ENCODE data around the gene TRIM2. TPM values are rescaled to one million over a fixed set of nuclear protein-coding genes. Genes with fewer than 3 reads are reported as not detected.

The TRIM2 gene
- total RNA-seq, 4 donors from 2014 or later = 5.8 to 18.9 (median 14.9) TPM

DNA sequence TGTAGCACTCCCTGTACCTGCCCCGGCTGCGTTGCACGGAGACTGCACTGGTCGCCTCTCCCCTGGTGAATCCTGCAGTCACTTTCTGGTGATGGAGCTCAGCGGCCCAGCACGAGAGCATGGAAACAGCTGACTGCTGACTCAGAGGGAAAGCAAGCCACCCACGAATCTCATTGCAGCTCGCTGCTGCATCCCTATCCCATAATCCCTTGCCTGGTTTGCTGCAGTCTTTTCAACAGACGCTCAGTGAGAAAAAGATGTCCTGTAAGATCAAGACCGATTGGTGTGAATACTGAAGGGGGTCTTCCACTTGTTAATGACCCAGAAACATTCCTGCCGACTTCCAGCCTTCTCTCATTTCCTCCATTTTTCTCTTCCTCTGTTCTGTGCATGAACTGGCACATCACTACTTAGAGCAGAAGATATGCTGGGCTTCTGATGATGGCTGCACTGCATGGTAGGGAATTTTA lies 52.9 kb downstream of the TRIM2 start:
- no peak for DNase-seq
- Histone ChIP-seq H3K27ac (no peak overlapping the region), H3K36me3 (no peaks in the 10 kb centered on the region), H3K4me3 (peak overlapping the region in 1 of 4 donors; percentile 2), H3K27me3 (no peaks in the 10 kb centered on the region), H3K4me1 (peaks cover 0 to 23% (median 3%) of the 10 kb centered on the region in 3 donors), H3K9me3 (peaks cover 0 to 11% (median 6%) of the 10 kb centered on the region in 3 donors)
- intact Hi-C loops (cut with DNase I) = no loop called here
- no peak for TF ChIP-seq POLR2A (IDR thresholded peaks at IDR 0.05)
- TF ChIP-seq, protein P1, sequence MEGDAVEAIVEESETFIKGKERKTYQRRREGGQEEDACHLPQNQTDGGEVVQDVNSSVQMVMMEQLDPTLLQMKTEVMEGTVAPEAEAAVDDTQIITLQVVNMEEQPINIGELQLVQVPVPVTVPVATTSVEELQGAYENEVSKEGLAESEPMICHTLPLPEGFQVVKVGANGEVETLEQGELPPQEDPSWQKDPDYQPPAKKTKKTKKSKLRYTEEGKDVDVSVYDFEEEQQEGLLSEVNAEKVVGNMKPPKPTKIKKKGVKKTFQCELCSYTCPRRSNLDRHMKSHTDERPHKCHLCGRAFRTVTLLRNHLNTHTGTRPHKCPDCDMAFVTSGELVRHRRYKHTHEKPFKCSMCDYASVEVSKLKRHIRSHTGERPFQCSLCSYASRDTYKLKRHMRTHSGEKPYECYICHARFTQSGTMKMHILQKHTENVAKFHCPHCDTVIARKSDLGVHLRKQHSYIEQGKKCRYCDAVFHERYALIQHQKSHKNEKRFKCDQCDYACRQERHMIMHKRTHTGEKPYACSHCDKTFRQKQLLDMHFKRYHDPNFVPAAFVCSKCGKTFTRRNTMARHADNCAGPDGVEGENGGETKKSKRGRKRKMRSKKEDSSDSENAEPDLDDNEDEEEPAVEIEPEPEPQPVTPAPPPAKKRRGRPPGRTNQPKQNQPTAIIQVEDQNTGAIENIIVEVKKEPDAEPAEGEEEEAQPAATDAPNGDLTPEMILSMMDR (IDR thresholded peaks at IDR 0.05) = no peak
- WGBS, 2 donors = 16 to 41% methylated on average over 5 to 11 of the region's 11 CpGs

DNA sequence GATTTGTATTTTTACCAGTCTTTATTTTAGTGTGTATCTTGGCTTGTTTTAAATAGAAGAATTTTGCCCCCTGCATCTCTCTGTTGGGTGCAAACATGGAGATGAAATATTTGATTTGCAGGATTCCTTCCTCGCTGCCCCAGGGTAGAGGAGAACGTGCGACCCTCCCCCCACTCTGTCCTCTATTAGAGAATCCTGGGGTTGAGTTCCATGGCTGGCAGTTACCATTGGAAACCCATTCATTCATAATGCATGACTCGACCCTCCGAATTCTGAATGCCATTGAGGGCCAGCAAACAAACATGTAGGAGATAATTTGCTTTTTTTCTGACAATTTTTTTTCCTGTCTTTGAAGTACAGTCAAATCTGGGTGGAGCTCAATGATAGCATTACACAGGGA lies 53.7 kb downstream of the TRIM2 start:
- Histone ChIP-seq H3K27ac (no peak overlapping the region), H3K36me3 (peaks cover 0 to 1% (median 0%) of the 10 kb centered on the region in 3 donors), H3K4me1 (peaks cover 0 to 23% (median 3%) of the 10 kb centered on the region in 3 donors), H3K27me3 (no peaks in the 10 kb centered on the region), H3K9me3 (peaks cover 0 to 12% (median 11%) of the 10 kb centered on the region in 3 donors), H3K4me3 (no peak overlapping the region)
- no peak for TF ChIP-seq POLR2A (IDR thresholded peaks at IDR 0.05)
- TF ChIP-seq, protein P1 (IDR thresholded peaks at IDR 0.05) = no peak
- intact Hi-C loops (cut with DNase I) = no loop called here
- no peak for DNase-seq
- WGBS, 2 donors = 57 to 64% methylated on average over 5 of the region's 5 CpGs

DNA sequence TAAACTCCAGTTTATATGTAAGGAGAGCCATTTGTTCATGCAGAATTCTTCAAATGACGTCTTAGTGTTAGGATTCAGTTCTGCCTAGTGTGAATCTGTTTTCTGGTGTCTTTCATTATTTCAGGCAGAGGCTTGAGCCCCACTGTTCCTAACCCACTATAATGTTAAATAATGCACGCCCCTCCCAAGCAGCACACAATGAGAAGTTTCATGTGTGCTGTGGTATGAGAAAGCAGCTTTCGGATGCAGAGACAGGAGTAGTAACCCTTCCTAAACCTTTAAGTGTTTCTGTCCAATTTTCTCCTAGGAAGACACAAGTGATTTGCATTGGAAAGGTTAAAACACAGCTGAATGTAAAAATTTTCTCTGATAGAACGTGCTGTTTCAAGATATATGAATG lies 54.5 kb downstream of the TRIM2 start:
- WGBS, 2 donors = 74% methylated on average over 4 of the region's 4 CpGs
- DNase-seq = no peak
- Histone ChIP-seq H3K27ac (no peak overlapping the region), H3K9me3 (peaks cover 0 to 12% (median 11%) of the 10 kb centered on the region in 3 donors), H3K27me3 (no peaks in the 10 kb centered on the region), H3K4me3 (no peak overlapping the region), H3K36me3 (peaks cover 0 to 5% (median 0%) of the 10 kb centered on the region in 3 donors), H3K4me1 (peaks cover 0 to 23% (median 3%) of the 10 kb centered on the region in 3 donors)
- TF ChIP-seq POLR2A (IDR thresholded peaks at IDR 0.05) = no peak
- TF ChIP-seq, protein P1 (IDR thresholded peaks at IDR 0.05) = no peak
- intact Hi-C loops (cut with DNase I) = no loop called here

DNA sequence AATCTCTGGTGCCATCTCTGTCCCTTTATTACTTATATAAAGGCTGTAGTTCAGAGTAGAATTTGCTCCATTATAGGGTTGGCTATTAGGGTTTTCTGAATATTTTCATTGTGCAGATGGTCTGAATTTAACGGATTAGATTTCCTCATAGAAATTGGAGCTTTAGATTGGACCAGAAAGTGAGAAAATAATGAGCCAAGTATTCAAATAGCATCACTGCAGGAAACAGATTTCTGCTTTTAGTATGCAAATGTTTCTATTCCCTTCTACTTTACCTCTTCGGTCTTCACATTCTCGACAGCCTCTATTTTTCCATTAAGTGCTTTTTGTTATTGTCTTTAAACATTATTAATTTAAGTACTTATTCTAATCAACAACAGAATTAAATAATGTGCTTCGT lies 55.4 kb downstream of the TRIM2 start:
- Histone ChIP-seq H3K27me3 (no peaks in the 10 kb centered on the region), H3K36me3 (peaks cover 0 to 5% (median 0%) of the 10 kb centered on the region in 3 donors), H3K27ac (no peak overlapping the region), H3K4me3 (no peak overlapping the region), H3K4me1 (peaks cover 0 to 23% (median 3%) of the 10 kb centered on the region in 3 donors), H3K9me3 (peaks cover 0 to 12% (median 11%) of the 10 kb centered on the region in 3 donors)
- 63 to 78% methylated on average over 4 of the region's 4 CpGs for WGBS, 2 donors
- no peak for TF ChIP-seq POLR2A (IDR thresholded peaks at IDR 0.05)
- TF ChIP-seq, protein P1 (IDR thresholded peaks at IDR 0.05) = no peak
- no peak for DNase-seq
- intact Hi-C loops (cut with DNase I) = no loop called here

DNA sequence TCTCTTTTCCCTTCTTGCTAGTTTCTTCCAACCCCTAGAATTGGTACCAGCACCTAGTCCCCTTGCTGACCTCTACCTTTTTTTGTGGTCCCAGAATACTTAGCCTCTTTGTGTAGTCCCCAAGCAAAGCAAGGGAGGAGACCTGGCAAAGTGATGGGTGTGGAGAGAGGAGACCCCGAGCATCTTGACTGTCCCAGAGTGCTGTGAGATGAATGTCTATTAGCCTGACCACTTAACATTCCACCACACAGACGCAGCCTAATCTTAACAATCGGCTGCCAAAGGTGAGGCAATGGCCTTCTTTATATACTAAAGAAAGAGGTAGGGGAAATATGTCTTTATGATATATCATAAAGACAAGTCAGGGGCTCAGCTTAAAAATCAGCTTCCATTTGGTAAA lies 55.9 kb downstream of the TRIM2 start:
- Histone ChIP-seq H3K36me3 (peaks cover 0 to 5% (median 0%) of the 10 kb centered on the region in 3 donors), H3K27ac (no peak overlapping the region), H3K4me1 (peaks cover 0 to 23% (median 3%) of the 10 kb centered on the region in 3 donors), H3K9me3 (peaks cover 0 to 12% (median 11%) of the 10 kb centered on the region in 3 donors), H3K4me3 (no peak overlapping the region), H3K27me3 (no peaks in the 10 kb centered on the region)
- no peak for DNase-seq
- intact Hi-C loops (cut with DNase I) = no loop called here
- TF ChIP-seq, protein P1 (IDR thresholded peaks at IDR 0.05) = no peak
- no peak for TF ChIP-seq POLR2A (IDR thresholded peaks at IDR 0.05)
- WGBS, 2 donors = 82 to 96% methylated on average over 2 to 3 of the region's 3 CpGs
